BJ (cell line): ENCODE measurements around the gene ERICH4. TPM values are rescaled to one million over a fixed set of nuclear protein-coding genes. Genes with fewer than 3 reads are reported as not detected.

Source experiments
- CTCF ChIA-PET: fragments of 350-600 bp; formaldehyde crosslinking; extraction: SDS; loops from one replicate; lab custom pipeline; 2021; ENCODE audit warnings: antibody characterized with exemption, inconsistent platforms; lab: Yijun Ruan, JAX
- POLR2A ChIA-PET: fragments of 300-600 bp; sonication (Branson Sonifier 250); formaldehyde crosslinking; extraction: SDS; loops from one replicate; lab custom pipeline; 2021; ENCODE audit warnings: antibody characterized with exemption; lab: Charles Lee
- DNase-seq: peaks from one replicate; pipeline ENCODE4 v3.0.0-alpha.2; 2011; ENCODE audit warnings: low read depth
- H3K27me3 ChIP-seq: 2 replicates; pipeline ENCODE4 v1.6.0; 2011; ENCODE audit warnings: low read length; ENCODE audit not compliant: control insufficient read depth, insufficient read depth
- H3K36me3 ChIP-seq: 2 replicates; pipeline ENCODE4 v1.5.1; 2011; ENCODE audit warnings: low read length; ENCODE audit not compliant: control insufficient read depth, insufficient read depth
- H3K4me3 ChIP-seq: 2 replicates; pipeline ENCODE4 v1.5.1; 2011; ENCODE audit warnings: low read depth, mild to moderate bottlenecking, control low read depth, low read length
- CTCF ChIP-seq: IDR thresholded peaks from 2 replicates; pipeline ENCODE4 v1.5.1; 2011; ENCODE audit warnings: low read depth, mild to moderate bottlenecking, control low read depth, inconsistent platforms, low read length, moderate library complexity; ENCODE audit not compliant: insufficient read depth
- polyA plus RNA-seq: library from polyadenylated mRNA; depleted of rRNA; stranded (reverse); fragments of >200 nt; gene quantifications from 2 replicates; pipeline ENCODE4 v1.2.3, GENCODE V29; 2011

Gene ERICH4
- polyA plus RNA-seq, 1 experiment = not detected

GRCh38 chr19:41398598-41398997 lies 44.4 kb upstream of the ERICH4 start:
- no peak for DNase-seq
- peak overlapping the region; percentile 81 for H3K4me3 ChIP-seq
- peaks cover 1% of the 10 kb centered on the region; the same call in 1 of the 2 replicates for H3K36me3 ChIP-seq
- ChIA-PET CTCF (interaction anchor here (1.0 to 1.1 kb wide), 2 partner anchors 9 to 90 kb away, joined by 3 to 4 read pairs; no protein-coding TSS in a partner anchor), POLR2A (no interaction called here)
- no peak for TF ChIP-seq CTCF
- H3K27me3 ChIP-seq = no peaks in the 10 kb centered on the region

GRCh38 chr19:41399091-41399490 lies 43.9 kb upstream of the ERICH4 start:
- TF ChIP-seq CTCF = no peak
- Histone ChIP-seq H3K27me3 (no peaks in the 10 kb centered on the region), H3K36me3 (peaks cover 1% of the 10 kb centered on the region; the same call in 1 of the 2 replicates), H3K4me3 (no peak overlapping the region)
- ChIA-PET CTCF (interaction anchor here (1.0 to 1.1 kb wide), 2 partner anchors 8 to 90 kb away, joined by 3 to 4 read pairs; no protein-coding TSS in a partner anchor), POLR2A (no interaction called here)
- DNase-seq = no peak

- H3K4me3 ChIP-seq = no peak overlapping the region
- TF ChIP-seq CTCF = no peak
- ChIA-PET POLR2A (no interaction called here), CTCF (no interaction called here)
- no peaks in the 10 kb centered on the region for H3K27me3 ChIP-seq
- H3K36me3 ChIP-seq = peaks cover 1% of the 10 kb centered on the region; the same call in 1 of the 2 replicates
- DNase-seq = no peak
Measured at GRCh38 chr19:41399525-41399924, 43.4 kb upstream of the ERICH4 start.

- ChIA-PET POLR2A (interaction anchor here (0.7 kb wide), 1 partner anchor 33 kb away, joined by 4 read pairs; no protein-coding TSS in a partner anchor), CTCF (no interaction called here)
- Histone ChIP-seq H3K4me3 (no peak overlapping the region), H3K36me3 (peaks cover 1% of the 10 kb centered on the region; the same call in 1 of the 2 replicates), H3K27me3 (no peaks in the 10 kb centered on the region)
- no peak for TF ChIP-seq CTCF
- DNase-seq = no peak
Measured at GRCh38 chr19:41401483-41401882, 41.5 kb upstream of the ERICH4 start.

GRCh38 chr19:41402010-41402409 lies 40.9 kb upstream of the ERICH4 start:
- no peak for TF ChIP-seq CTCF
- Histone ChIP-seq H3K4me3 (no peak overlapping the region), H3K27me3 (no peaks in the 10 kb centered on the region), H3K36me3 (peaks cover 1% of the 10 kb centered on the region; the same call in 1 of the 2 replicates)
- no peak for DNase-seq
- ChIA-PET CTCF (no interaction called here), POLR2A (no interaction called here)
